HepG2 (cell line): ENCODE measurements around the gene CCZ1B.
"Not testable (repeated sequence)": the region's sequence is repeated elsewhere in the genome, so short reads cannot be mapped to it uniquely, and the experiment has no call there.

Source experiments
- HMG20B ChIP-seq: conservative IDR thresholded peaks from 2 replicates; pipeline ENCODE4 v1.6.1; 2016; ENCODE audit warnings: missing genetic modification reagents, missing compliant biosample characterization
- SOX6 ChIP-seq, 2 experiments: fragments of 450-650 bp in 1 of 2; sonication (generic) in 1 of 2; formaldehyde crosslinking in 1 of 2; IDR thresholded peaks; 2 replicates each; pipeline versions ENCODE4 v1.4.0 to v1.6.1; 2017 to 2020; ENCODE audit warnings: antibody characterized with exemption in 1 of 2, mild to moderate bottlenecking in 1 of 2, missing genetic modification reagents in 1 of 2
- ZBTB3 ChIP-seq: sonication (generic); formaldehyde crosslinking; IDR thresholded peaks from 2 replicates; pipeline ENCODE4 v1.4.0; 2020; ENCODE audit warnings: low read depth, mild to moderate bottlenecking, moderate library complexity, missing genetic modification reagents, borderline replicate concordance

GRCh38 chr7:6872246-6872945 is 46.3 kb upstream of the CCZ1B start:
- not testable (repeated sequence) for TF ChIP-seq HMG20B (CRISPR knock-in tag); ZBTB3 (CRISPR knock-in tag); SOX6 (IDR thresholded peaks at IDR 0.05)
- 0 out of 2 replicates have a peak, but pooled peaks have one; percentile 14 for TF ChIP-seq SOX6 (CRISPR knock-in tag; IDR thresholded peaks at IDR 0.05)
